Right lobe of liver (tissue), 6 donors: ENCODE data around the gene SLC25A47. TPM values are rescaled to one million over a fixed set of nuclear protein-coding genes. Genes with fewer than 3 reads are reported as not detected.
A peak's percentile ranks its signal among the peaks of the same experiment; 100 is the strongest.

ENCODE experiments used
- ATAC-seq, 4 donors: fragments of 200-7000 bp; cut with Tn5 transposase; one replicate each; pipeline ENCODE4 v1.9.1; 2020; ENCODE audit warnings: mild to moderate bottlenecking in 4 of 4, moderate library complexity in 4 of 4
- DNase-seq, 3 donors: peaks; one replicate each; pipeline ENCODE4 v3.0.0-alpha.2; 2020
- H3K27ac ChIP-seq, 3 donors: fragments of 200-600 bp; one replicate each; pipeline ENCODE4 v1.8.0; 2022
- H3K27me3 ChIP-seq, 2 donors: fragments of 200-600 bp; one replicate each; pipeline ENCODE4 v1.8.0; 2022
- H3K36me3 ChIP-seq, 4 donors: fragments of 200-600 bp; sonication (generic) in 1 of 4; one replicate each; pipeline versions ENCODE4 v1.5.1 to v1.8.0; 2017 to 2022; ENCODE audit warnings: control low read depth in 1 of 4
- H3K4me1 ChIP-seq, 4 donors: fragments of 200-600 bp; sonication (generic) in 1 of 4; one replicate each; pipeline versions ENCODE4 v1.5.1 to v1.8.0; 2017 to 2022; ENCODE audit warnings: control low read depth in 1 of 4
- H3K4me3 ChIP-seq, 3 donors: fragments of 200-600 bp; one replicate each; pipeline ENCODE4 v1.8.0; 2022
- H3K9me3 ChIP-seq, 4 donors: fragments of 200-600 bp; sonication (generic) in 1 of 4; one replicate each; pipeline versions ENCODE4 v1.5.1 to v1.8.0; 2017 to 2022; ENCODE audit warnings: control low read depth in 1 of 4
- CTCF ChIP-seq, 4 donors: fragments of 200-600 bp in 3 of 4; fragments of 450-650 bp in 1 of 4; IDR thresholded peaks; one replicate each; pipeline versions ENCODE4 v1.5.1 to v1.8.0; 2016 to 2022; ENCODE audit warnings: antibody characterized with exemption in 4 of 4, mild to moderate bottlenecking in 2 of 4
- POLR2A ChIP-seq: fragments of 450-650 bp; IDR thresholded peaks from one replicate; pipeline ENCODE4 v1.6.1; 2017; ENCODE audit warnings: antibody characterized with exemption, mild to moderate bottlenecking
- WGBS: methylation state at CpG from one replicate; pipeline ENCODE4 v1.1.6; 2018; ENCODE audit warnings: low coverage, low lambda C conversion rate; ENCODE audit not compliant: insufficient coverage; ENCODE audit errors: missing lambda C conversion rate; 5-methylcytosine and 5-hydroxymethylcytosine counted together
- intact Hi-C, 2 donors: fragments of 100-400 bp; cut with DNase I; formaldehyde crosslinking; loops; one replicate each; pipeline versions ENCODE4 v1.11.2 to v1.14.1; 2022
- total RNA-seq, 6 experiments: library from RNA; depleted of rRNA in 2 of 6; stranded (reverse); fragments of >200 nt in 2 of 6; fragmentation: NEBNext Ultra II Directional in 3 of 6; extraction: Animal tissue kit (Norgen Biotek cat#: 25700) in 3 of 6; gene quantifications; one replicate each; pipeline versions ENCODE4 v1.1.0 to v1.2.4, GENCODE V29; 2016 to 2023
- donor health status: DM: no; HTN: yes; CAD: no.
- donor health status: DM: no; HTN: no; CAD: no.
- donor health status: DM: no; HTN: no; CAD: no.
- donor health status: DM: no; HTN: yes; CAD: no.
- donor health status: DM: no; HTN: yes; CAD: no.

The SLC25A47 gene
- total RNA-seq, 6 experiments from 2014 or later: 74.8 to 378 (median 229) TPM

- no peak overlapping the region for H3K27ac ChIP-seq
- WGBS: 40% methylated on average over 1 of the region's 11 CpGs
- H3K27me3 ChIP-seq: no peaks in the 10 kb centered on the region
- no peak overlapping the region for H3K4me3 ChIP-seq
- H3K36me3 ChIP-seq: peaks cover 0 to 48% (median 13%) of the 10 kb centered on the region in 4 donors
- ATAC-seq: no peak
- intact Hi-C loops: no loop called here
- no peak for TF ChIP-seq POLR2A
- no peak for TF ChIP-seq CTCF (IDR thresholded peaks at IDR 0.05)
- no peaks in the 10 kb centered on the region for H3K9me3 ChIP-seq
- no peak for DNase-seq
- H3K4me1 ChIP-seq: peaks cover 0 to 43% (median 0%) of the 10 kb centered on the region in 4 donors
Observed at GRCh38 chr14:100330007-100330344, 6.8 kb downstream of the SLC25A47 start.

GRCh38 chr14:100330388-100330931 lies 7.3 kb downstream of the SLC25A47 start:
- TF ChIP-seq CTCF (IDR thresholded peaks at IDR 0.05) (no peak), POLR2A (no peak)
- H3K27me3 ChIP-seq: no peaks in the 10 kb centered on the region
- H3K9me3 ChIP-seq: no peaks in the 10 kb centered on the region
- intact Hi-C loops: no loop called here
- H3K4me1 ChIP-seq: peaks cover 0 to 40% (median 0%) of the 10 kb centered on the region in 4 donors
- H3K27ac ChIP-seq: no peak overlapping the region
- peaks cover 0 to 47% (median 13%) of the 10 kb centered on the region in 4 donors for H3K36me3 ChIP-seq
- no peak overlapping the region for H3K4me3 ChIP-seq
- DNase-seq: no peak
- peak in 1 of 4 donors; percentile 4 for ATAC-seq
- 40% methylated on average over 1 of the region's 13 CpGs for WGBS

- intact Hi-C loops: no loop called here
- no peak overlapping the region for H3K4me3 ChIP-seq
- 59% methylated on average over 3 of the region's 11 CpGs for WGBS
- H3K27ac ChIP-seq: peak overlapping the region in 1 of 3 donors; percentile 14
- H3K9me3 ChIP-seq: no peaks in the 10 kb centered on the region
- DNase-seq: peak in 1 of 3 donors; percentile 18
- peaks cover 0 to 37% (median 13%) of the 10 kb centered on the region in 4 donors for H3K36me3 ChIP-seq
- peaks cover 0 to 26% (median 0%) of the 10 kb centered on the region in 4 donors for H3K4me1 ChIP-seq
- H3K27me3 ChIP-seq: no peaks in the 10 kb centered on the region
- ATAC-seq: peak; percentile 6 to 32 (median 14)
- no peak for TF ChIP-seq CTCF (IDR thresholded peaks at IDR 0.05)
- no peak for TF ChIP-seq POLR2A
Observed at GRCh38 chr14:100332071-100332639, 9.0 kb downstream of the SLC25A47 start.

GRCh38 chr14:100332797-100333196 lies 9.7 kb downstream of the SLC25A47 start:
- TF ChIP-seq POLR2A (no peak), CTCF (IDR thresholded peaks at IDR 0.05) (no peak)
- H3K4me1 ChIP-seq: peaks cover 0 to 20% (median 0%) of the 10 kb centered on the region in 4 donors
- intact Hi-C loops: no loop called here
- peak; percentile 13 to 51 (median 31) for ATAC-seq
- DNase-seq: peak in 1 of 3 donors; percentile 51
- WGBS: no CpG with 5 or more reads among the region's 8 CpGs
- H3K27me3 ChIP-seq: no peaks in the 10 kb centered on the region
- no peaks in the 10 kb centered on the region for H3K9me3 ChIP-seq
- H3K27ac ChIP-seq: peak overlapping the region in 1 of 3 donors; percentile 14
- H3K4me3 ChIP-seq: no peak overlapping the region
- peaks cover 0 to 37% (median 12%) of the 10 kb centered on the region in 4 donors for H3K36me3 ChIP-seq
